Measurements from ENCODE around the gene IER3. TPM values are rescaled to one million over a fixed set of nuclear protein-coding genes. Genes with fewer than 3 reads are reported as not detected.

Gene IER3
- total and polyA plus RNA-seq, 2 of the 13 experiments (the other 11 are each of a cell fraction or from before 2014, with no cell fraction given) = 51.1 to 131 TPM

DNA sequence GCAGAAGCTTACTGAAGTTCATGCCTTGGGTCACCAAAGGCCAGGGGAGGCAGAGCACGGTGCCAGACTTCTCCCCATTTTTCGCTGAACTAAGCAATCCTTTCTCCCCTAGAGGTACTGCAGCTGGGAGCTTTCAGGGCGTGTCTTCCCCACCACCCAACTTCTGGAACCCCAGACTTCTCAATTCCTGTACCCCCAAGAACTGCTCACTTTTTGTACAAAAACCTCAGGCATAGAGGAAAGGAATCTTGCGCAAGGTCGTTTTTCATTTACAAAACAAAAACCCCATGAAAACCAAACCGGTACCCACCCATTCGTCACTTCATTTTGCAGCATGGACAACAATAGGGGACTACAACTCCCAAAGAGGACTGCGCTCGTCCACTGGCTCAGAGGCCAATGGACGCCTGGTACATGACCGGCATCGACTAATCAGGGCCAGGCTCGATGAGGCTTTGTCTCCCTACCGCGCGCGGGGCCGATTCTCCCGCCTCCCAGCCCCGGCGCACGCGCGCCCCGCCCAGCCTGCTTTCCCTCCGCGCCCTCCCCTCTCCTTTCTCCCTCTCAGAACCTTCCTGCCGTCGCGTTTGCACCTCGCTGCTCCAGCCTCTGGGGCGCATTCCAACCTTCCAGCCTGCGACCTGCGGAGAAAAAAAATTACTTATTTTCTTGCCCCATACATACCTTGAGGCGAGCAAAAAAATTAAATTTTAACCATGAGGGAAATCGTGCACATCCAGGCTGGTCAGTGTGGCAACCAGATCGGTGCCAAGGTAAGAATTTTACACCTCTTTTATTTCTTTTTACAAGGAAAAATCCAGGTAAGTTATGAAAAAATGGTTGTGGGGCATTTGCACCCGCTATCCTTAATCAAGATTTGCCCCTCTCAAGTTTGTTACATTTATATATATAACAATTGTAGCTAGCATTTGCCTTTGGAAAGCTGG is 24.3 kb downstream of the IER3 start, which contains the start of gene TUBB (continued):
- TF ChIP-seq NONO (IDR thresholded peaks at IDR 0.05) (no peak), NONO (CRISPR knock-in tag; conservative IDR thresholded peaks at IDR 0.05) (peak; percentile 74; the same call in 1 of the 2 replicates), SAFB2 (CRISPR knock-in tag; IDR thresholded peaks at IDR 0.05; ENCODE audit: borderline replicate concordance, low read depth) (no peak), ZNF256 (CRISPR knock-in tag; conservative IDR thresholded peaks at IDR 0.05) (0 out of 2 replicates have a peak, but pooled peaks have one; percentile 64), MAZ (IDR thresholded peaks at IDR 0.05; ENCODE audit: borderline replicate concordance, low read depth, low read length) (peak; percentile 93), MAZ (CRISPR knock-in tag; IDR thresholded peaks at IDR 0.05; ENCODE audit: low read depth) (no peak; the same call in none of the 2 replicates), SRY (CRISPR knock-in tag; IDR thresholded peaks at IDR 0.05) (peak; percentile 41; the same call in 1 of the 2 replicates), MAFF (IDR thresholded peaks at IDR 0.05; ENCODE audit: low read depth, low read length) (peak; percentile 94), SMARCE1 (IDR thresholded peaks at IDR 0.05; ENCODE audit: borderline replicate concordance) (no peak), KDM2A (CRISPR knock-in tag; IDR thresholded peaks at IDR 0.05; ENCODE audit: borderline replicate concordance, low read depth) (peak; percentile 54; the same call in 1 of the 2 replicates), ZNF556 (CRISPR knock-in tag; IDR thresholded peaks at IDR 0.05; ENCODE audit: borderline replicate concordance) (no peak), ASH2L (IDR thresholded peaks at IDR 0.05; ENCODE audit: insufficient read length, low read depth, low read length) (peak; percentile 75), SATB2 (CRISPR knock-in tag; IDR thresholded peaks at IDR 0.05) (no peak), ATM (IDR thresholded peaks at IDR 0.05; ENCODE audit: borderline replicate concordance) (no peak), KAT7 (CRISPR knock-in tag; IDR thresholded peaks at IDR 0.05; ENCODE audit: borderline replicate concordance) (peak; percentile 6; the same call in 1 of the 2 replicates), SNRNP70 (IDR thresholded peaks at IDR 0.05; ENCODE audit: low read depth, low read length) (no peak), ZNF605 (CRISPR knock-in tag; IDR thresholded peaks at IDR 0.05) (peak; percentile 75), ZZZ3 (CRISPR knock-in tag; IDR thresholded peaks at IDR 0.05; ENCODE audit: borderline replicate concordance) (0 out of 2 replicates have a peak, but pooled peaks have one; percentile 16), ZFP41 (CRISPR knock-in tag; IDR thresholded peaks at IDR 0.05; ENCODE audit: borderline replicate concordance) (no peak)
- TF ChIP-seq, protein P1, sequence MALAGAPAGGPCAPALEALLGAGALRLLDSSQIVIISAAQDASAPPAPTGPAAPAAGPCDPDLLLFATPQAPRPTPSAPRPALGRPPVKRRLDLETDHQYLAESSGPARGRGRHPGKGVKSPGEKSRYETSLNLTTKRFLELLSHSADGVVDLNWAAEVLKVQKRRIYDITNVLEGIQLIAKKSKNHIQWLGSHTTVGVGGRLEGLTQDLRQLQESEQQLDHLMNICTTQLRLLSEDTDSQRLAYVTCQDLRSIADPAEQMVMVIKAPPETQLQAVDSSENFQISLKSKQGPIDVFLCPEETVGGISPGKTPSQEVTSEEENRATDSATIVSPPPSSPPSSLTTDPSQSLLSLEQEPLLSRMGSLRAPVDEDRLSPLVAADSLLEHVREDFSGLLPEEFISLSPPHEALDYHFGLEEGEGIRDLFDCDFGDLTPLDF (CRISPR knock-in tag; IDR thresholded peaks at IDR 0.05) = peak; percentile 98
- TF ChIP-seq, protein P2, sequence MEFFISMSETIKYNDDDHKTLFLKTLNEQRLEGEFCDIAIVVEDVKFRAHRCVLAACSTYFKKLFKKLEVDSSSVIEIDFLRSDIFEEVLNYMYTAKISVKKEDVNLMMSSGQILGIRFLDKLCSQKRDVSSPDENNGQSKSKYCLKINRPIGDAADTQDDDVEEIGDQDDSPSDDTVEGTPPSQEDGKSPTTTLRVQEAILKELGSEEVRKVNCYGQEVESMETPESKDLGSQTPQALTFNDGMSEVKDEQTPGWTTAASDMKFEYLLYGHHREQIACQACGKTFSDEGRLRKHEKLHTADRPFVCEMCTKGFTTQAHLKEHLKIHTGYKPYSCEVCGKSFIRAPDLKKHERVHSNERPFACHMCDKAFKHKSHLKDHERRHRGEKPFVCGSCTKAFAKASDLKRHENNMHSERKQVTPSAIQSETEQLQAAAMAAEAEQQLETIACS (CRISPR knock-in tag; IDR thresholded peaks at IDR 0.05) = peak; percentile 81
- TF ChIP-seq, protein P3, sequence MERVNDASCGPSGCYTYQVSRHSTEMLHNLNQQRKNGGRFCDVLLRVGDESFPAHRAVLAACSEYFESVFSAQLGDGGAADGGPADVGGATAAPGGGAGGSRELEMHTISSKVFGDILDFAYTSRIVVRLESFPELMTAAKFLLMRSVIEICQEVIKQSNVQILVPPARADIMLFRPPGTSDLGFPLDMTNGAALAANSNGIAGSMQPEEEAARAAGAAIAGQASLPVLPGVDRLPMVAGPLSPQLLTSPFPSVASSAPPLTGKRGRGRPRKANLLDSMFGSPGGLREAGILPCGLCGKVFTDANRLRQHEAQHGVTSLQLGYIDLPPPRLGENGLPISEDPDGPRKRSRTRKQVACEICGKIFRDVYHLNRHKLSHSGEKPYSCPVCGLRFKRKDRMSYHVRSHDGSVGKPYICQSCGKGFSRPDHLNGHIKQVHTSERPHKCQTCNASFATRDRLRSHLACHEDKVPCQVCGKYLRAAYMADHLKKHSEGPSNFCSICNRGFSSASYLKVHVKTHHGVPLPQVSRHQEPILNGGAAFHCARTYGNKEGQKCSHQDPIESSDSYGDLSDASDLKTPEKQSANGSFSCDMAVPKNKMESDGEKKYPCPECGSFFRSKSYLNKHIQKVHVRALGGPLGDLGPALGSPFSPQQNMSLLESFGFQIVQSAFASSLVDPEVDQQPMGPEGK (CRISPR knock-in tag; IDR thresholded peaks at IDR 0.05) = peak; percentile 80; the same call in 1 of the 2 replicates
- TF ChIP-seq, protein P4, sequence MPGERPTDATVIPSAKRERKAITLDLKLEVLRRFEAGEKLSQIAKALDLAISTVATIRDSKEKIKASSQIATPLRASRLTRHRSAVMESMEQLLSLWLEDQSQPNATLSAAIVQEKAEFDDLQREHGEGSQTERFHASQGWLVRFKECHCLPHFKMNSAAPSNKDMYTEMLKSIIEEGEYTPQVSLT (CRISPR knock-in tag; IDR thresholded peaks at IDR 0.05; ENCODE audit: borderline replicate concordance, low read depth) = no peak
- TF ChIP-seq, protein P5, sequence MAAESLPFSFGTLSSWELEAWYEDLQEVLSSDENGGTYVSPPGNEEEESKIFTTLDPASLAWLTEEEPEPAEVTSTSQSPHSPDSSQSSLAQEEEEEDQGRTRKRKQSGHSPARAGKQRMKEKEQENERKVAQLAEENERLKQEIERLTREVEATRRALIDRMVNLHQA (CRISPR knock-in tag; IDR thresholded peaks at IDR 0.05) = no peak
